ENCODE measurements around the gene GPR63. TPM values are rescaled to one million over a fixed set of nuclear protein-coding genes. Genes with fewer than 3 reads are reported as not detected.

GPR63 gene
- total RNA-seq (0.09 and 0.13 TPM in 2 replicates), polyA plus RNA-seq (0.03 and 0.06 TPM in 2 replicates), polyA minus RNA-seq (0.10 and 0.15 TPM in 2 replicates), Bru-seq, nascent RNA (percentile 31 among the genes with signal in this experiment), BruChase-seq, experiment 1, labeled RNA remaining after a 6-hour chase (percentile 17 among the genes with signal in this experiment), BruChase-seq, experiment 2, labeled RNA remaining after a 2-hour chase (percentile 25 among the genes with signal in this experiment)
- 0.01 and 0.03 TPM in 2 replicates for polyA plus RNA-seq (2011; cell fraction: cytosol; rRNA removed)
- polyA plus RNA-seq (2011; cell fraction: nucleus; rRNA removed), result 0.08 and 0.11 TPM in 2 replicates
- 0.05 TPM in 1 of 2 replicates, not detected in the other for polyA plus RNA-seq (2012)
- polyA minus RNA-seq (2011; cell fraction: cytosol; rRNA and poly(A)+ RNA removed), result 0.10 TPM
- not detected in 2 replicates for polyA minus RNA-seq (2011; cell fraction: nucleus; rRNA and poly(A)+ RNA removed)
- long read RNA-seq, result 0 reads

DNA sequence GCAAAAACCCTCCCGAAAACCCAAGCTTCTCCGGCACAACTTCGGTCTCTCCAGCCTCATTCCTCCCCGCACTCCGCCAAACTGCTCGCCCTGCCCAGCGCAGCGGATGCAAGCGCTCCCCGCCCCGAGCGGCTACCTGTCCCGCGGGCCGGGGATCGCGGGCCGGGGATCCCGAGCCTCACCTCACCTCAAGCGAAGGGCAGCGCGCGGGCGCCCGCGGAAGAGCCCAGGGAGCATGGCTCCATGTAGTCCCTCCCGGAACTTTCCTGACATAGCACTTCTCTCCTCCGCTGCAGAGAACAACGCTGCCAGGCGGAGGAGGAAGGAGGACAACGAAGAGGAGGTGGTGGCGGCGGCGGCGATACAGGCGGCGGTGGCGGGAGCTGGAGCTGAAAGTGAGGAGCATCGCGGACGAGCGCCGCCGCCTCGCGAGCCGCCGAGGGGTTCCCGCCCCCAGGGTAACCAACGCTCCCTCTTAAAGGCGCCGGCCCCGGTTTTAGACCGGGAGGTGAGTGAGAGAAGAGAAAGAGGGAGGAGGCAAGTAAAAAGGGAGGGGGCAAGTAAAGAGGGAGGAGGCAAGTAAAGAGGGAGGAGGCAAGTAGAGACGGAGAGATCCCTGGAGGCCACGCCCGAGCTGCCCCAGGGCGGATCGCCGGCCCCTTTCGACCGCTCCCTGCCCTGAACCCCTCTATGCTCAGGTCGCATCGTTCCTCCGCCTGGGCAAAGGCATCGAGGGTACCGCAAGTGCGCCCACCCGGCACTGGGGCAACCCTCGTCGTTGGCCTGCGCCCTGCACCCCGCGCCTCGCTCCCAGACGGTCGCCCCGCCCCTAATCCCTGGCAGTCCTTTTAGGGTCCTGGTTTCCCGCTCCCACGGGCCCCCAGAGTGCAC lies at the start of gene GPR63:
Gene GPR63, minus strand, starts transcription at position 397 of the 891 bp plus-strand sequence. CDS start 37,746 bp downstream, outside the sequence.
- peak; percentile 43 for FAIRE-seq
- TF ChIP-seq EZH2 (IDR thresholded peaks at IDR 0.05; ENCODE audit: borderline replicate concordance, low read depth, low read length, severe bottlenecking), result peak; percentile 43
- TF ChIP-seq, protein P1, sequence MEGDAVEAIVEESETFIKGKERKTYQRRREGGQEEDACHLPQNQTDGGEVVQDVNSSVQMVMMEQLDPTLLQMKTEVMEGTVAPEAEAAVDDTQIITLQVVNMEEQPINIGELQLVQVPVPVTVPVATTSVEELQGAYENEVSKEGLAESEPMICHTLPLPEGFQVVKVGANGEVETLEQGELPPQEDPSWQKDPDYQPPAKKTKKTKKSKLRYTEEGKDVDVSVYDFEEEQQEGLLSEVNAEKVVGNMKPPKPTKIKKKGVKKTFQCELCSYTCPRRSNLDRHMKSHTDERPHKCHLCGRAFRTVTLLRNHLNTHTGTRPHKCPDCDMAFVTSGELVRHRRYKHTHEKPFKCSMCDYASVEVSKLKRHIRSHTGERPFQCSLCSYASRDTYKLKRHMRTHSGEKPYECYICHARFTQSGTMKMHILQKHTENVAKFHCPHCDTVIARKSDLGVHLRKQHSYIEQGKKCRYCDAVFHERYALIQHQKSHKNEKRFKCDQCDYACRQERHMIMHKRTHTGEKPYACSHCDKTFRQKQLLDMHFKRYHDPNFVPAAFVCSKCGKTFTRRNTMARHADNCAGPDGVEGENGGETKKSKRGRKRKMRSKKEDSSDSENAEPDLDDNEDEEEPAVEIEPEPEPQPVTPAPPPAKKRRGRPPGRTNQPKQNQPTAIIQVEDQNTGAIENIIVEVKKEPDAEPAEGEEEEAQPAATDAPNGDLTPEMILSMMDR (IDR thresholded peaks at IDR 0.05; ENCODE audit: extremely low read depth in 1 of 2, insufficient read depth in 1 of 2, low read depth in 1 of 2, low read length in 2 of 2), result no peak
- no peak for TF ChIP-seq FOS (IDR thresholded peaks at IDR 0.05; ENCODE audit: borderline replicate concordance, insufficient read depth, low read length)

More for the DNA sequence above, at the start of gene GPR63:
- POLR2A ChIA-PET, result no interaction called here
- Histone ChIP-seq H4K20me1 (replicated peaks; ENCODE audit: control insufficient read depth, extremely low read depth, insufficient read depth, low read length) (no peaks in the 10 kb centered on the region), H3K4me3 (replicated peaks in 1 of 3; ENCODE audit: insufficient read depth in 1 of 3, low read depth in 1 of 3, low read length in 3 of 3) (peak within 1 kb of the TSS; percentile 51 to 85 (median 64)), H3K27ac (ENCODE audit: insufficient read depth, low read depth, low read length) (no peak within 1 kb of the TSS), H3K36me3 (ENCODE audit: control insufficient read depth in 2 of 2, extremely low read depth in 1 of 2, insufficient read depth in 2 of 2, low read length in 2 of 2) (no peaks in the 10 kb centered on the region), H3K4me1 (ENCODE audit: control insufficient read depth, extremely low read depth, insufficient read depth, low read length) (peaks cover 10% of the 10 kb centered on the region), H3K27me3 (ENCODE audit: control insufficient read depth in 2 of 2, insufficient read depth in 2 of 2, low read length in 2 of 2) (peaks cover 19 to 65% of the 10 kb centered on the region in 2 experiments), H3K9ac (replicated peaks; ENCODE audit: extremely low read depth, insufficient read depth, low read length) (no peak within 1 kb of the TSS), H3K9me1 (replicated peaks; ENCODE audit: control insufficient read depth, extremely low read depth, insufficient read depth, low read length) (no peaks in the 10 kb centered on the region), H2AFZ (ENCODE audit: low read depth, low read length) (peak within 1 kb of the TSS; percentile 97), H3K4me2 (ENCODE audit: insufficient read depth, low read length) (peak within 1 kb of the TSS; percentile 81), H3K9me3 (replicated peaks; ENCODE audit: control insufficient read depth, insufficient read depth, low read length) (no peaks in the 10 kb centered on the region), H3K79me2 (ENCODE audit: control insufficient read depth, insufficient read depth, low read length) (no peaks in the 10 kb centered on the region)
- BruUV-seq (replicated peaks), result no TSS peak
- CTCF ChIA-PET, result interaction anchor here (0.8 to 1.5 kb wide), 3 partner anchors 61 to 222 kb away, joined by 3 to 4 read pairs (median 3); partner anchors contain the start of gene NDUFAF4
- dilution Hi-C loops (cut with MboI; ENCODE audit: extremely low pct_ligation_motif_present, low sequenced_read_pairs) (no loop called here), intact Hi-C loops (cut with micrococcal nuclease) (loop anchor here (2.0 to 5.0 kb wide), 2 partner anchors 59 to 315 kb away; partner anchors contain the start of genes NDUFAF4 and UFL1)
- DNase-seq (ENCODE audit: low read depth, low spot score), result peak; percentile 24
